ENCODE results near the gene LRG1. TPM values are rescaled to one million over a fixed set of nuclear protein-coding genes. Genes with fewer than 3 reads are reported as not detected.

LRG1 gene
- total and polyA plus RNA-seq, 9 of the 15 experiments (the other 6 are each of a cell fraction or from before 2014, with no cell fraction given): 1.5 to 11.9 (median 8.7) TPM

GRCh38 chr19:4557144-4557970 lies 17.5 kb upstream of the LRG1 start (continued):
- TF ChIP-seq RCOR1 (IDR thresholded peaks at IDR 0.05; ENCODE audit: borderline replicate concordance in 1 of 2, low read depth in 2 of 2, low read length in 2 of 2): peak; percentile 42 to 89; a peak in 3 of 4 replicates
- no peak for TF ChIP-seq PRMT5 (CRISPR knock-in tag; IDR thresholded peaks at IDR 0.05)
- TF ChIP-seq MAX (CRISPR knock-in tag; IDR thresholded peaks at IDR 0.05): peak; percentile 57
- no peak for TF ChIP-seq SRSF9 (IDR thresholded peaks at IDR 0.05; ENCODE audit: borderline replicate concordance, low read depth, low read length)
- no peak for TF ChIP-seq HMBOX1 (IDR thresholded peaks at IDR 0.05)
- no peak for TF ChIP-seq ZNF57 (CRISPR knock-in tag; IDR thresholded peaks at IDR 0.05)
- TF ChIP-seq ATF2 (CRISPR knock-in tag; IDR thresholded peaks at IDR 0.05): no peak
- no peak for TF ChIP-seq ZNF274 (IDR thresholded peaks at IDR 0.05; ENCODE audit: borderline replicate concordance, low read depth, low read length)
- TF ChIP-seq ZNF408 (CRISPR knock-in tag; IDR thresholded peaks at IDR 0.05; ENCODE audit: low read depth): no peak
- no peak for TF ChIP-seq FOXK1 (CRISPR knock-in tag; IDR thresholded peaks at IDR 0.05; ENCODE audit: borderline replicate concordance)
- TF ChIP-seq ZNF318 (IDR thresholded peaks at IDR 0.05; ENCODE audit: borderline replicate concordance in 1 of 2, low read depth in 1 of 2): 0 out of 4 replicates have a peak, but pooled peaks of 1 of the 2 experiments have one; percentile 24
